Esophagus squamous epithelium (tissue), 5 donors: Measurements from ENCODE around the gene NEDD4L. TPM values are rescaled to one million over a fixed set of nuclear protein-coding genes. Genes with fewer than 3 reads are reported as not detected.

Experiments
- DNase-seq: peaks from one replicate; lab custom pipeline; 2025; lab: John Stamatoyannopoulos, UW
- H3K27ac ChIP-seq, 4 donors: fragments of 200-600 bp; sonication (generic); one replicate each; pipeline ENCODE4 v1.5.1; 2016 to 2019; ENCODE audit warnings: mild to moderate bottlenecking in 1 of 4
- H3K27me3 ChIP-seq, 4 donors: fragments of 200-600 bp; sonication (generic); 1 replicate in 3 of 4; 2 replicates in 1 of 4; pipeline versions ENCODE4 v1.5.1 to v1.6.0; 2017 to 2021; ENCODE audit warnings: antibody characterized with exemption in 1 of 4
- H3K36me3 ChIP-seq, 3 donors: fragments of 200-600 bp; sonication (generic); one replicate each; pipeline ENCODE4 v1.5.1; 2016 to 2019
- H3K4me1 ChIP-seq, 3 donors: fragments of 200-600 bp; sonication (generic); one replicate each; pipeline ENCODE4 v1.5.1; 2017 to 2019
- H3K4me3 ChIP-seq, 4 donors: fragments of 200-600 bp; sonication (generic); 1 replicate in 3 of 4; 2 replicates in 1 of 4; pipeline ENCODE4 v1.5.1; 2016 to 2019; ENCODE audit warnings: mild to moderate bottlenecking in 2 of 4, moderate library complexity in 1 of 4
- H3K9me3 ChIP-seq, 3 donors: fragments of 200-600 bp; sonication (generic); one replicate each; pipeline ENCODE4 v1.5.1; 2016 to 2019
- POLR2A ChIP-seq, 4 donors: fragments of 450-650 bp; IDR thresholded peaks; one replicate each; pipeline ENCODE4 v1.6.1; 2017; ENCODE audit warnings: antibody characterized with exemption in 4 of 4, mild to moderate bottlenecking in 4 of 4, moderate library complexity in 3 of 4
- WGBS, 2 donors: methylation state at CpG; one replicate each; pipeline ENCODE4 v1.1.5; 2018; 5-methylcytosine and 5-hydroxymethylcytosine counted together
- intact Hi-C: fragments of 100-400 bp; cut with DNase I; formaldehyde crosslinking; loops from one replicate; pipeline ENCODE4 v1.15.0; 2022
- total RNA-seq, 4 donors: library from RNA; depleted of rRNA; stranded (reverse); fragments of >200 nt; gene quantifications; one replicate each; pipeline ENCODE4 v1.1.0, GENCODE V29; 2016
- TF ChIP-seq, protein P1 (sequence below), 6 experiments: fragments of 450-650 bp in 4 of 6; fragments of 200-600 bp in 2 of 6; sonication (generic) in 2 of 6; IDR thresholded peaks; one replicate each; pipeline ENCODE4 v1.5.1; 2016 to 2019; ENCODE audit warnings: antibody characterized with exemption in 6 of 6, mild to moderate bottlenecking in 4 of 6, moderate library complexity in 4 of 6
- donor health status: DM: yes; HTN: yes; CAD: no.

NEDD4L gene
- total RNA-seq, 4 donors from 2014 or later: 17.0 to 27.6 (median 21.9) TPM

GRCh38 chr18:58177896-58178470 lies 134.0 kb downstream of the NEDD4L start:
- H3K27ac ChIP-seq: no peak overlapping the region
- intact Hi-C loops: no loop called here
- H3K4me1 ChIP-seq: peaks cover 5 to 16% (median 7%) of the 10 kb centered on the region in 3 donors

GRCh38 chr18:58178511-58178910 lies 134.5 kb downstream of the NEDD4L start:
- no peak for TF ChIP-seq POLR2A (IDR thresholded peaks at IDR 0.05)
- TF ChIP-seq, protein P1, sequence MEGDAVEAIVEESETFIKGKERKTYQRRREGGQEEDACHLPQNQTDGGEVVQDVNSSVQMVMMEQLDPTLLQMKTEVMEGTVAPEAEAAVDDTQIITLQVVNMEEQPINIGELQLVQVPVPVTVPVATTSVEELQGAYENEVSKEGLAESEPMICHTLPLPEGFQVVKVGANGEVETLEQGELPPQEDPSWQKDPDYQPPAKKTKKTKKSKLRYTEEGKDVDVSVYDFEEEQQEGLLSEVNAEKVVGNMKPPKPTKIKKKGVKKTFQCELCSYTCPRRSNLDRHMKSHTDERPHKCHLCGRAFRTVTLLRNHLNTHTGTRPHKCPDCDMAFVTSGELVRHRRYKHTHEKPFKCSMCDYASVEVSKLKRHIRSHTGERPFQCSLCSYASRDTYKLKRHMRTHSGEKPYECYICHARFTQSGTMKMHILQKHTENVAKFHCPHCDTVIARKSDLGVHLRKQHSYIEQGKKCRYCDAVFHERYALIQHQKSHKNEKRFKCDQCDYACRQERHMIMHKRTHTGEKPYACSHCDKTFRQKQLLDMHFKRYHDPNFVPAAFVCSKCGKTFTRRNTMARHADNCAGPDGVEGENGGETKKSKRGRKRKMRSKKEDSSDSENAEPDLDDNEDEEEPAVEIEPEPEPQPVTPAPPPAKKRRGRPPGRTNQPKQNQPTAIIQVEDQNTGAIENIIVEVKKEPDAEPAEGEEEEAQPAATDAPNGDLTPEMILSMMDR (IDR thresholded peaks at IDR 0.05): no peak
- WGBS, 2 donors: 76 to 77% methylated on average over 8 of the region's 8 CpGs
- Histone ChIP-seq H3K9me3 (no peaks in the 10 kb centered on the region), H3K4me3 (no peak overlapping the region), H3K36me3 (no peaks in the 10 kb centered on the region), H3K27me3 (no peaks in the 10 kb centered on the region), H3K4me1 (peaks cover 5 to 16% (median 7%) of the 10 kb centered on the region in 3 donors), H3K27ac (no peak overlapping the region)
- no peak for DNase-seq
- intact Hi-C loops: no loop called here

More at GRCh38 chr18:58177896-58178470, 134.0 kb downstream of the NEDD4L start:
- TF ChIP-seq POLR2A (IDR thresholded peaks at IDR 0.05): no peak
- TF ChIP-seq, protein P1 (IDR thresholded peaks at IDR 0.05): no peak
- H3K4me3 ChIP-seq: no peak overlapping the region
- DNase-seq: no peak
- H3K36me3 ChIP-seq: no peaks in the 10 kb centered on the region
- WGBS, 2 donors: 71 to 85% methylated on average over 4 of the region's 4 CpGs
- no peaks in the 10 kb centered on the region for H3K27me3 ChIP-seq
- no peaks in the 10 kb centered on the region for H3K9me3 ChIP-seq

GRCh38 chr18:58180172-58180571 lies 136.1 kb downstream of the NEDD4L start:
- Histone ChIP-seq H3K4me3 (no peak overlapping the region), H3K4me1 (peaks cover 5 to 24% (median 7%) of the 10 kb centered on the region in 3 donors), H3K27ac (no peak overlapping the region), H3K27me3 (no peaks in the 10 kb centered on the region), H3K36me3 (no peaks in the 10 kb centered on the region), H3K9me3 (no peaks in the 10 kb centered on the region)
- intact Hi-C loops: loop anchor here (10.0 kb wide), 1 partner anchor 145 kb away; no protein-coding TSS in a partner anchor
- 87 to 88% methylated on average over 12 to 15 of the region's 16 CpGs for WGBS, 2 donors
- TF ChIP-seq, protein P1 (IDR thresholded peaks at IDR 0.05): no peak
- no peak for TF ChIP-seq POLR2A (IDR thresholded peaks at IDR 0.05)
- DNase-seq: no peak

DNA sequence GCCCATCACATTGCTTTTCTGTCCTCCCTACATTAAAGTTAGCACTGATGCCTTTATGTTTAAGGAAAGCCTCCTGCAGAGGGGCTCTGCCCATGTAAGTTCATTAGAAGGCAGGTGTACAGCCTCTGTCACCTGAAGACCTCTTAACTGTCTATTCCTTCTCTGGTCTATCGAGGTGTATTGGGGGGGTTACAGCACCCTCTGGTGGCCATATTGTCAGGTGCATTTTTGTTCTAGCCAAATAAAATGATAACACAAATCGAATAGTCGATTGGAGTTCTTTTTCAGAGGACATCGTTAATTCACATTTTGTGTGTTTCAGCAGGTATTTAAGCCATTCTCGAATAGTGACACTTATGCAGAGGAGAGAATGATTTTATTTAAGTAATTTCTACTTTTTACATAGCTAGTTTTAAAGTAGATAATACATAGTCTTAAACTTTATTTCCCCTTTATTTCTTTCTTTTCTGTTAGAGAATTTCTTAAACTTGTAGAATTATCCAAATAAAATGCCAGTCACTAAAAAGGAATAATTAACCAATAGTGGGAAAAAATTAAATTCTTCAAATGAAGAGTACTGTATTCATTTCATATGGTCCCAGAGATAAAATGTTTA lies 136.8 kb downstream of the NEDD4L start:
- 19 to 22% methylated on average over 5 of the region's 5 CpGs for WGBS, 2 donors
- intact Hi-C loops: loop anchor here (10.0 kb wide), 1 partner anchor 144 kb away; no protein-coding TSS in a partner anchor
- H3K4me1 ChIP-seq: peaks cover 5 to 24% (median 7%) of the 10 kb centered on the region in 3 donors

More for the DNA sequence above, 136.8 kb downstream of the NEDD4L start:
- Histone ChIP-seq H3K4me3 (no peak overlapping the region), H3K27ac (no peak overlapping the region), H3K27me3 (no peaks in the 10 kb centered on the region), H3K36me3 (no peaks in the 10 kb centered on the region), H3K9me3 (no peaks in the 10 kb centered on the region)
- no peak for DNase-seq
- TF ChIP-seq, protein P1 (IDR thresholded peaks at IDR 0.05): peak; percentile 32 to 84 (median 78)
- no peak for TF ChIP-seq POLR2A (IDR thresholded peaks at IDR 0.05)
